Parathyroid adenoma (tissue), 2 donors: ENCODE results near the gene MYRF.

ENCODE experiments used
- H2AFZ ChIP-seq: fragments of 300-600 bp; sonication (generic); one replicate; pipeline ENCODE4 v1.7.0; 2017; ENCODE audit warnings: antibody characterized with exemption, mild to moderate bottlenecking
- H3K27ac ChIP-seq: fragments of 300-600 bp; sonication (generic); one replicate; pipeline ENCODE4 v1.7.0; 2017
- H3K27me3 ChIP-seq: fragments of 300-600 bp; sonication (generic); one replicate; pipeline ENCODE4 v1.7.0; 2017; ENCODE audit warnings: low read length; ENCODE audit not compliant: control insufficient read depth, insufficient read depth
- H3K36me3 ChIP-seq: fragments of 300-600 bp; sonication (generic); one replicate; pipeline ENCODE4 v1.7.0; 2017; ENCODE audit warnings: low read length; ENCODE audit not compliant: control insufficient read depth, insufficient read depth
- H3K4me1 ChIP-seq: fragments of 300-600 bp; sonication (generic); one replicate; pipeline ENCODE4 v1.7.0; 2017; ENCODE audit warnings: control low read depth
- H3K4me2 ChIP-seq: fragments of 300-600 bp; sonication (generic); one replicate; pipeline ENCODE4 v1.7.0; 2017; ENCODE audit warnings: low read length
- H3K4me3 ChIP-seq: fragments of 300-600 bp; sonication (generic); one replicate; pipeline ENCODE4 v1.7.0; 2017; ENCODE audit warnings: low read depth, low read length
- H3K79me2 ChIP-seq: fragments of 300-600 bp; sonication (generic); one replicate; pipeline ENCODE4 v1.7.0; 2017; ENCODE audit warnings: control low read depth
- H3K9ac ChIP-seq: fragments of 300-600 bp; sonication (generic); one replicate; pipeline ENCODE4 v1.7.0; 2017; ENCODE audit warnings: mild to moderate bottlenecking
- H3K9me3 ChIP-seq: fragments of 300-600 bp; sonication (generic); one replicate; pipeline ENCODE4 v1.7.0; 2017; ENCODE audit warnings: low read length; ENCODE audit not compliant: control insufficient read depth
- CTCF ChIP-seq: fragments of 300-600 bp; sonication (generic); IDR thresholded peaks from one replicate; pipeline ENCODE4 v1.7.0; 2017; ENCODE audit warnings: antibody characterized with exemption, mild to moderate bottlenecking
- donor health status: primary hyperparathyroidism.

Gene MYRF

GRCh38 chr11:61720597-61720996 is 31.8 kb upstream of the MYRF start:
- H3K4me2 ChIP-seq: no peak overlapping the region
- no peak overlapping the region for H2AFZ ChIP-seq
- no peak overlapping the region for H3K27ac ChIP-seq

GRCh38 chr11:61724437-61724836 is 28.0 kb upstream of the MYRF start:
- Histone ChIP-seq H3K9ac (no peak overlapping the region), H2AFZ (no peak overlapping the region), H3K4me1 (no peaks in the 10 kb centered on the region), H3K79me2 (no peaks in the 10 kb centered on the region), H3K27me3 (no peaks in the 10 kb centered on the region), H3K4me3 (no peak overlapping the region), H3K4me2 (no peak overlapping the region), H3K9me3 (no peaks in the 10 kb centered on the region), H3K27ac (no peak overlapping the region), H3K36me3 (no peaks in the 10 kb centered on the region)
- no peak for TF ChIP-seq CTCF

More at GRCh38 chr11:61720597-61720996, 31.8 kb upstream of the MYRF start:
- H3K4me1 ChIP-seq: no peaks in the 10 kb centered on the region
- H3K79me2 ChIP-seq: no peaks in the 10 kb centered on the region
- no peak overlapping the region for H3K9ac ChIP-seq
- H3K9me3 ChIP-seq: no peaks in the 10 kb centered on the region
- no peaks in the 10 kb centered on the region for H3K27me3 ChIP-seq
- no peak overlapping the region for H3K4me3 ChIP-seq
- no peak for TF ChIP-seq CTCF
- no peaks in the 10 kb centered on the region for H3K36me3 ChIP-seq

GRCh38 chr11:61725781-61726231 is 26.6 kb upstream of the MYRF start:
- H3K4me1 ChIP-seq: no peaks in the 10 kb centered on the region
- H3K27ac ChIP-seq: no peak overlapping the region
- H2AFZ ChIP-seq: no peak overlapping the region
- H3K36me3 ChIP-seq: no peaks in the 10 kb centered on the region
- no peak overlapping the region for H3K4me3 ChIP-seq
- H3K9me3 ChIP-seq: no peaks in the 10 kb centered on the region
- no peak overlapping the region for H3K4me2 ChIP-seq
- H3K27me3 ChIP-seq: no peaks in the 10 kb centered on the region
- TF ChIP-seq CTCF: no peak
- H3K9ac ChIP-seq: no peak overlapping the region
- no peaks in the 10 kb centered on the region for H3K79me2 ChIP-seq

GRCh38 chr11:61726775-61727174 is 25.7 kb upstream of the MYRF start:
- Histone ChIP-seq H3K4me1 (no peaks in the 10 kb centered on the region), H3K27ac (no peak overlapping the region), H3K36me3 (no peaks in the 10 kb centered on the region), H3K4me3 (no peak overlapping the region), H3K4me2 (no peak overlapping the region), H3K27me3 (no peaks in the 10 kb centered on the region), H2AFZ (no peak overlapping the region), H3K9me3 (no peaks in the 10 kb centered on the region), H3K9ac (no peak overlapping the region), H3K79me2 (no peaks in the 10 kb centered on the region)
- TF ChIP-seq CTCF: no peak

- no peaks in the 10 kb centered on the region for H3K27me3 ChIP-seq
- no peak overlapping the region for H3K27ac ChIP-seq
- H3K4me2 ChIP-seq: no peak overlapping the region
- H3K79me2 ChIP-seq: no peaks in the 10 kb centered on the region
- no peak overlapping the region for H3K9ac ChIP-seq
- no peak overlapping the region for H2AFZ ChIP-seq
- no peaks in the 10 kb centered on the region for H3K36me3 ChIP-seq
- H3K4me1 ChIP-seq: no peaks in the 10 kb centered on the region
- TF ChIP-seq CTCF: no peak
- H3K9me3 ChIP-seq: no peaks in the 10 kb centered on the region
- no peak overlapping the region for H3K4me3 ChIP-seq
Measured at GRCh38 chr11:61727401-61727811, 25.0 kb upstream of the MYRF start.
